ENCODE data around the gene PER2. TPM values are rescaled to one million over a fixed set of nuclear protein-coding genes. Genes with fewer than 3 reads are reported as not detected.
"Not testable (repeated sequence)": the region's sequence is repeated elsewhere in the genome, so short reads cannot be mapped to it uniquely, and the experiment has no call there.

Gene PER2
- total and polyA plus RNA-seq, 2 of the 13 experiments (the other 11 are each of a cell fraction or from before 2014, with no cell fraction given), result 5.1 to 9.4 TPM

DNA sequence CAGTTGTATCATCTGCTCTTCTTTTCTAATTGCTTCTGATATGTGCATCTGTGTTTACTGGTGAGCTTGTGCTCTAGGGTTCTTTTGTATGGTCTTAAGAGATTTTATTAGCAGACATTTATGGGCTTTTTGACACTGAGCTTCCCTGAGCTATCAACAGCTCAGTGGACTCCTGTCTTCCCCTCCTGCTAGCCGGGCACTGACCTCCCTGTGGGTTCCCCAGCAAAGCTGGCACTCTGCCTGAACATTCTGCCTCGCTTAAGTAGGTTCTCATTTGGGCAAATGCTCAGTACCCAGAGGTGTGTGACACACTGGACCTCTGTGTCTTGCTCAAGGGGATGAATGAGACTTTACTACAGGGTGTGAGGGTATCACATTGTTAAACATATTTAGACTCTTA, 47.7 kb upstream of the PER2 start (continued):
- TF ChIP-seq SKIL (CRISPR knock-in tag; IDR thresholded peaks at IDR 0.05; ENCODE audit: borderline replicate concordance) (no peak), KDM3A (CRISPR knock-in tag; IDR thresholded peaks at IDR 0.05; ENCODE audit: low read depth) (no peak), MED1 (CRISPR knock-in tag; IDR thresholded peaks at IDR 0.05) (no peak), PBX3 (CRISPR knock-in tag; IDR thresholded peaks at IDR 0.05; ENCODE audit: borderline replicate concordance) (no peak), ZNF558 (CRISPR knock-in tag; IDR thresholded peaks at IDR 0.05; ENCODE audit: borderline replicate concordance) (no peak)

DNA sequence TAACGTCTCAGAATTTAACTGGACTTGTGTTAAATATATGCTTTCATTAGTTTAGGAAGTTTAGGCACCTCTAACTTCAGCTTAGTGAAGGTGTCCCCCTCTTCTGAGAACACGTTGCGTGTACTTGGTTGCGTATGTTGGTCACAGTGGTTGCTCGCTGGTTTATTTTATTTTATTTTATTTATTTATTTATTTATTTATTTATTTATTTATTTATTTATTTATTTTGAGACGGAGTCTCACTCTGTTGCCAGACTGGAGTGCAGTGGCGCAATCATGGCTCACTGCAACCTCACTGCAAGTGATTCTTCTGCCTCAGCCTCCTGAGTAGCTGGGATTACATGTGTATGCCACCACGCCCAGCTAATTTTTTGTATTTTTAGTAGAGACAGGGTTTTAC, 47.2 kb upstream of the PER2 start:
- ATAC-seq; intact Hi-C loops (cut with micrococcal nuclease; ENCODE audit: unreplicated experiment); H3K27ac ChIP-seq (ENCODE audit: extremely low read length, insufficient read depth, low read length); DNase-seq (ENCODE audit: low spot score); H3K79me2 ChIP-seq (ENCODE audit: insufficient read depth, low read length); H2AFZ ChIP-seq (ENCODE audit: low read length); H3K4me2 ChIP-seq (ENCODE audit: low read depth, low read length); H3K9ac ChIP-seq (ENCODE audit: insufficient read depth, low read depth, low read length); H3K4me3 ChIP-seq (replicated peaks in 1 of 3; ENCODE audit: insufficient read depth in 1 of 3, low read depth in 2 of 3, low read length in 3 of 3); BruUV-seq (replicated peaks); H3K27me3 ChIP-seq (ENCODE audit: control insufficient read depth in 1 of 2, insufficient read depth in 2 of 2, low read length in 2 of 2); H3K9me3 ChIP-seq (ENCODE audit: low read length); H3K4me1 ChIP-seq (ENCODE audit: insufficient read depth, low read length); in situ Hi-C loops (cut with HindIII; ENCODE audit: extremely low pct_ligation_motif_present, low pct_unique_long_range_greater_than_20kb); FAIRE-seq; H4K20me1 ChIP-seq (ENCODE audit: insufficient read depth, low read length); CTCF ChIA-PET (ENCODE audit: low intra/inter-chr PET ratio, low total read pairs): not testable (repeated sequence)
- POLR2A ChIA-PET, result interaction anchor here (1.1 kb wide), 1 partner anchor 41 kb away, joined by 3 read pairs; no protein-coding TSS in a partner anchor
- WGBS (ENCODE audit: low lambda C conversion rate), result 95% methylated on average over 8 of the region's 8 CpGs
- H3K36me3 ChIP-seq (replicated peaks in 1 of 2; ENCODE audit: control insufficient read depth in 1 of 2, insufficient read depth in 2 of 2, low read length in 2 of 2), result peaks cover 11 to 29% of the 10 kb centered on the region in 2 experiments
